ENCODE data around the gene PEX3.

PEX3 gene

GRCh38 chr6:143476545-143476944 is 25.9 kb downstream of the PEX3 start:
- no peak for TF ChIP-seq CTCF (IDR thresholded peaks at IDR 0.05; ENCODE audit: insufficient read depth, low read length, poor library complexity, severe bottlenecking)
- H3K36me3 ChIP-seq (ENCODE audit: control insufficient read depth, insufficient read depth, low read length) = no peaks in the 10 kb centered on the region
- no peak overlapping the region for H3K4me3 ChIP-seq (replicated peaks; ENCODE audit: low read depth, low read length)
- H3K27me3 ChIP-seq (replicated peaks; ENCODE audit: control insufficient read depth, insufficient read depth, low read length) = no peaks in the 10 kb centered on the region
- DNase-seq (ENCODE audit: extremely low read depth, insufficient read length) = no peak

- Histone ChIP-seq H3K27me3 (replicated peaks; ENCODE audit: control insufficient read depth, insufficient read depth, low read length) (no peaks in the 10 kb centered on the region), H3K36me3 (ENCODE audit: control insufficient read depth, insufficient read depth, low read length) (no peaks in the 10 kb centered on the region), H3K4me3 (replicated peaks; ENCODE audit: low read depth, low read length) (no peak overlapping the region)
- TF ChIP-seq CTCF (IDR thresholded peaks at IDR 0.05; ENCODE audit: insufficient read depth, low read length, poor library complexity, severe bottlenecking) = no peak
- no peak for DNase-seq (ENCODE audit: extremely low read depth, insufficient read length)
These were observed 28.0 kb downstream of the PEX3 start for GRCh38 chr6:143478479-143479062.

- TF ChIP-seq CTCF (IDR thresholded peaks at IDR 0.05; ENCODE audit: insufficient read depth, low read length, poor library complexity, severe bottlenecking) = no peak
- DNase-seq (ENCODE audit: extremely low read depth, insufficient read length) = no peak
- no peak overlapping the region for H3K4me3 ChIP-seq (replicated peaks; ENCODE audit: low read depth, low read length)
- no peaks in the 10 kb centered on the region for H3K27me3 ChIP-seq (replicated peaks; ENCODE audit: control insufficient read depth, insufficient read depth, low read length)
- no peaks in the 10 kb centered on the region; the same call in 1 of the 2 replicates for H3K36me3 ChIP-seq (ENCODE audit: control insufficient read depth, insufficient read depth, low read length)
These were observed 32.0 kb downstream of the PEX3 start for GRCh38 chr6:143482593-143482992.

GRCh38 chr6:143485967-143486366 is 35.4 kb downstream of the PEX3 start:
- no peak for DNase-seq (ENCODE audit: extremely low read depth, insufficient read length)
- H3K4me3 ChIP-seq (replicated peaks; ENCODE audit: low read depth, low read length) = no peak overlapping the region
- no peak for TF ChIP-seq CTCF (IDR thresholded peaks at IDR 0.05; ENCODE audit: insufficient read depth, low read length, poor library complexity, severe bottlenecking)
- no peaks in the 10 kb centered on the region; the same call in 1 of the 2 replicates for H3K36me3 ChIP-seq (ENCODE audit: control insufficient read depth, insufficient read depth, low read length)
- no peaks in the 10 kb centered on the region for H3K27me3 ChIP-seq (replicated peaks; ENCODE audit: control insufficient read depth, insufficient read depth, low read length)

- Histone ChIP-seq H3K27me3 (replicated peaks; ENCODE audit: control insufficient read depth, insufficient read depth, low read length) (no peaks in the 10 kb centered on the region), H3K4me3 (replicated peaks; ENCODE audit: low read depth, low read length) (no peak overlapping the region), H3K36me3 (ENCODE audit: control insufficient read depth, insufficient read depth, low read length) (no peaks in the 10 kb centered on the region; the same call in 1 of the 2 replicates)
- DNase-seq (ENCODE audit: extremely low read depth, insufficient read length) = no peak
- TF ChIP-seq CTCF (IDR thresholded peaks at IDR 0.05; ENCODE audit: insufficient read depth, low read length, poor library complexity, severe bottlenecking) = no peak
These were observed 36.1 kb downstream of the PEX3 start for GRCh38 chr6:143486752-143487151.

GRCh38 chr6:143490244-143490643 is 39.6 kb downstream of the PEX3 start:
- H3K27me3 ChIP-seq (replicated peaks; ENCODE audit: control insufficient read depth, insufficient read depth, low read length) = no peaks in the 10 kb centered on the region
- TF ChIP-seq CTCF (IDR thresholded peaks at IDR 0.05; ENCODE audit: insufficient read depth, low read length, poor library complexity, severe bottlenecking) = no peak
- DNase-seq (ENCODE audit: extremely low read depth, insufficient read length) = no peak
- H3K4me3 ChIP-seq (replicated peaks; ENCODE audit: low read depth, low read length) = no peak overlapping the region
- H3K36me3 ChIP-seq (ENCODE audit: control insufficient read depth, insufficient read depth, low read length) = peaks cover 2% of the 10 kb centered on the region

Measured in GM06990 (cell line).